Upper lobe of right lung (tissue), 1 donor: ENCODE measurements around the gene FAM107A. TPM values are rescaled to one million over a fixed set of nuclear protein-coding genes. Genes with fewer than 3 reads are reported as not detected.
A peak's percentile ranks its signal among the peaks of the same experiment; 100 is the strongest.

ENCODE experiments used
- ATAC-seq: fragments of 200-7000 bp; cut with Tn5 transposase; one replicate; pipeline ENCODE4 v1.9.1; 2020; ENCODE audit warnings: mild to moderate bottlenecking, moderate library complexity
- DNase-seq: peaks from one replicate; pipeline ENCODE4 v3.0.0-alpha.2; 2020
- H3K27ac ChIP-seq: fragments of 200-600 bp; one replicate; pipeline ENCODE4 v1.8.0; 2022
- H3K27me3 ChIP-seq: fragments of 200-600 bp; one replicate; pipeline ENCODE4 v1.8.0; 2022; ENCODE audit warnings: mild to moderate bottlenecking
- H3K36me3 ChIP-seq: fragments of 200-600 bp; one replicate; pipeline ENCODE4 v1.8.0; 2022
- H3K4me1 ChIP-seq: fragments of 200-600 bp; one replicate; pipeline ENCODE4 v1.8.0; 2022
- H3K4me3 ChIP-seq: fragments of 200-600 bp; one replicate; pipeline ENCODE4 v1.8.0; 2022; ENCODE audit warnings: mild to moderate bottlenecking
- H3K9me3 ChIP-seq: fragments of 200-600 bp; one replicate; pipeline ENCODE4 v1.8.0; 2022
- CTCF ChIP-seq: fragments of 200-600 bp; IDR thresholded peaks from one replicate; pipeline ENCODE4 v1.8.0; 2022; ENCODE audit warnings: antibody characterized with exemption
- intact Hi-C: fragments of 100-400 bp; cut with DNase I; formaldehyde crosslinking; loops from one replicate; pipeline ENCODE4 v1.11.0; 2022
- total RNA-seq: library from RNA; stranded (reverse); fragmentation: NEBNext Ultra II Directional; extraction: Animal tissue kit (Norgen Biotek cat#: 25700); gene quantifications from one replicate; pipeline ENCODE4 v1.2.1, GENCODE V29; 2021
- donor health status: DM: no; HTN: yes; CAD: no; lungs with severe emphysema.

Gene FAM107A
- total RNA-seq, 1 donor from 2014 or later = 91.5 TPM

- ATAC-seq = peak; percentile 31
- no peaks in the 10 kb centered on the region for H3K27me3 ChIP-seq
- DNase-seq = no peak
- TF ChIP-seq CTCF = no peak
- no peaks in the 10 kb centered on the region for H3K4me1 ChIP-seq
- no peak overlapping the region for H3K27ac ChIP-seq
- no peak overlapping the region for H3K4me3 ChIP-seq
- intact Hi-C loops = no loop called here
- no peaks in the 10 kb centered on the region for H3K9me3 ChIP-seq
- no peaks in the 10 kb centered on the region for H3K36me3 ChIP-seq
Observed at GRCh38 chr3:58613236-58614132, 36.3 kb upstream of the FAM107A start.

GRCh38 chr3:58612830-58613229 is 35.6 kb upstream of the FAM107A start:
- Histone ChIP-seq H3K27me3 (no peaks in the 10 kb centered on the region), H3K9me3 (no peaks in the 10 kb centered on the region), H3K4me1 (no peaks in the 10 kb centered on the region), H3K4me3 (no peak overlapping the region), H3K27ac (no peak overlapping the region), H3K36me3 (no peaks in the 10 kb centered on the region)
- TF ChIP-seq CTCF = no peak
- ATAC-seq (no peak), DNase-seq (no peak)
- intact Hi-C loops = no loop called here

GRCh38 chr3:58609990-58610389 is 32.8 kb upstream of the FAM107A start:
- H3K4me3 ChIP-seq = no peak overlapping the region
- TF ChIP-seq CTCF = no peak
- ATAC-seq = no peak
- H3K36me3 ChIP-seq = no peaks in the 10 kb centered on the region
- intact Hi-C loops = no loop called here
- H3K9me3 ChIP-seq = no peaks in the 10 kb centered on the region
- H3K27ac ChIP-seq = no peak overlapping the region
- H3K27me3 ChIP-seq = no peaks in the 10 kb centered on the region
- DNase-seq = no peak
- no peaks in the 10 kb centered on the region for H3K4me1 ChIP-seq

- no peak for TF ChIP-seq CTCF
- Histone ChIP-seq H3K36me3 (no peaks in the 10 kb centered on the region), H3K27me3 (no peaks in the 10 kb centered on the region), H3K4me1 (no peaks in the 10 kb centered on the region), H3K4me3 (no peak overlapping the region), H3K27ac (no peak overlapping the region), H3K9me3 (no peaks in the 10 kb centered on the region)
- intact Hi-C loops = no loop called here
- no peak for DNase-seq
- no peak for ATAC-seq
Observed at GRCh38 chr3:58608648-58609047, 31.5 kb upstream of the FAM107A start.

- H3K36me3 ChIP-seq = no peaks in the 10 kb centered on the region
- no peak overlapping the region for H3K27ac ChIP-seq
- ATAC-seq = no peak
Observed at GRCh38 chr3:58607816-58608215, 30.6 kb upstream of the FAM107A start.

More at GRCh38 chr3:58607816-58608215, 30.6 kb upstream of the FAM107A start:
- intact Hi-C loops = no loop called here
- TF ChIP-seq CTCF = no peak
- Histone ChIP-seq H3K4me3 (no peak overlapping the region), H3K4me1 (no peaks in the 10 kb centered on the region), H3K9me3 (no peaks in the 10 kb centered on the region), H3K27me3 (no peaks in the 10 kb centered on the region)
- no peak for DNase-seq
